OCI-LY3 (cell line): Measurements from ENCODE around the gene SYF2.
A peak's percentile ranks its signal among the peaks of the same experiment; 100 is the strongest.
"Not testable (repeated sequence)": the region's sequence is repeated elsewhere in the genome, so short reads cannot be mapped to it uniquely, and the experiment has no call there.

ENCODE experiments used
- H2AFZ ChIP-seq: fragments of 200-600, 300-600 bp; shearing (Covaris generic); 2 replicates; pipeline ENCODE4 v1.6.0; 2014; ENCODE audit warnings: antibody characterized with exemption, low read depth, low read length
- H3K27ac ChIP-seq: fragments of 200-600, 300-600 bp; sonication (generic); 2 replicates; pipeline ENCODE4 v1.5.1; 2014; ENCODE audit warnings: mild to moderate bottlenecking, low read length, moderate library complexity, mixed read lengths
- H3K27me3 ChIP-seq: fragments of 200-600, 300-600 bp; sonication (generic); 2 replicates; pipeline ENCODE4 v1.6.1; 2014; ENCODE audit warnings: low read depth, low read length, mixed read lengths
- H3K36me3 ChIP-seq: fragments of 200-600, 300-600 bp; sonication (generic); replicated peaks from 2 replicates; pipeline ENCODE3; 2014; ENCODE audit warnings: low read depth, low read length, mixed read lengths
- H3K4me1 ChIP-seq: fragments of 300-600, 200-600 bp; sonication (generic); 2 replicates; pipeline ENCODE4 v1.6.1; 2014; ENCODE audit warnings: low read length, mixed read lengths
- H3K4me2 ChIP-seq: fragments of 200-600, 300-600 bp; sonication (generic); 2 replicates; pipeline ENCODE4 v1.6.1; 2014; ENCODE audit warnings: low read length, mixed read lengths
- H3K4me3 ChIP-seq: fragments of 300-600, 200-600 bp; sonication (generic); 2 replicates; pipeline ENCODE4 v1.5.1; 2014; ENCODE audit warnings: antibody characterized with exemption, mild to moderate bottlenecking, low read length, moderate library complexity
- H3K79me2 ChIP-seq: fragments of 300-600, 200-600 bp; shearing (Covaris generic); 2 replicates; pipeline ENCODE4 v1.6.1; 2014; ENCODE audit warnings: mild to moderate bottlenecking, low read length, mixed read lengths
- H3K9ac ChIP-seq: fragments of 300-600, 200-600 bp; shearing (Covaris generic); 2 replicates; pipeline ENCODE4 v1.6.0; 2014; ENCODE audit warnings: mild to moderate bottlenecking, low read length, moderate library complexity
- H3K9me3 ChIP-seq: fragments of 200-600, 300-600 bp; shearing (Covaris generic); 2 replicates; pipeline ENCODE4 v1.6.1; 2014; ENCODE audit warnings: low read length, mixed read lengths; ENCODE audit not compliant: insufficient read depth
- H4K20me1 ChIP-seq: fragments of 200-600, 300-600 bp; sonication (generic); 2 replicates; pipeline ENCODE4 v1.6.1; 2016; ENCODE audit warnings: low read length, mixed read lengths; ENCODE audit not compliant: insufficient read depth
- EZH2phosphoT487 ChIP-seq: fragments of 200-600 bp; shearing (Covaris generic); IDR thresholded peaks from 2 replicates; pipeline ENCODE4 v1.6.1; 2018; ENCODE audit warnings: antibody characterized with exemption, mixed run types, low read depth
- TF ChIP-seq, protein P1 (sequence below): fragments of 200-600, 300-600 bp; sonication (generic); IDR thresholded peaks from 2 replicates; pipeline ENCODE4 v1.5.1; 2014; ENCODE audit warnings: antibody characterized with exemption, low read length, low read depth

The SYF2 gene

DNA sequence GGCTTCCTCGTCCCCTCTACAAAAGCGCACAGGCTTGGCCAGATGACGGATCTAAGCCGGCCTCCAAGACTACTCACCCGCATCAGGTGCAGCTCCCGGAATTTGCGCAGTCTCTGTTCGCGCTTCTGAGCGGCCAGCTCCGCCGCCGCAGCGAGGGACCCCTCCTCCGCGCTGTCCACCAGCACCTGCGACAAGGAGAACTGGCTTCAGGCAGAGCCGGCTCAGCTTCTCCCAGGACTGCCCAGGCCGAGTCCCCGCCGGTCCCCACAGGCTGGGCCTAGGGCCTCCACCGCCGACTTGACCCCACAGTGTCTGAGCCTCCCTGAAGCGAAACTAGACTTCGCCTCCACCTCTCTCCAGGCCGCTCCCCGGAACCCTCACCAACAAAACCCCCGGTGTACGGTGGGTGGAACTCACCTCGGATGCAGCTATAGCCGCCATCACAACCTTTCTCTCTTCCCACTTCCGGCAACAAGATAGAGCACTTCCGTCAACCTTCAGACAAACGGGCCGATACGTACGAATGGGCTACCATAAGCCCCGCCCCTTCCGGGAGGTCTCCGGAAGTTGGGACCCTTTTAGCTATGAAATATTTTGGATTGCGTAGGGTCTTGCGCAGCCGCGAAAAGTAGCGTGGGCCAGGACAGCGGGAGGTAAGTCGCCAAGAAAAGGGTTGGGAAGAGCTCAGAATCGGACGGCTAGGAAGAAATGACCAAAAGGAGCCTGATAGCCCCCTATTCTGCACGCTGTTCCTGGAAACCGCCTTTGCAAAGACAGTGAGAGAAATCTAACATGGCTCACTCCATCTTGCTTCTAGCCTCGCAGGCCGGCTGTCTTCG lies at the start of gene SYF2:
SYF2 (minus strand) TSS at position 476 of the 839 bp plus-strand sequence; CDS start at position 441, 35 bp downstream.
- Histone ChIP-seq H3K4me1 (peaks cover 12% of the 10 kb centered on the region), H3K9ac (peak within 1 kb of the TSS; percentile 80), H3K4me2 (peak within 1 kb of the TSS; percentile 86), H2AFZ (peak within 1 kb of the TSS; percentile 79; the same call in 1 of the 2 replicates), H4K20me1 (no peaks in the 10 kb centered on the region), H3K27me3 (no peaks in the 10 kb centered on the region), H3K36me3 (peaks cover 1% of the 10 kb centered on the region), H3K79me2 (peaks cover 23% of the 10 kb centered on the region), H3K4me3 (peak within 1 kb of the TSS; percentile 90), H3K27ac (peak within 1 kb of the TSS; percentile 69), H3K9me3 (no peaks in the 10 kb centered on the region)
- TF ChIP-seq EZH2phosphoT487: no peak
- TF ChIP-seq, protein P1, sequence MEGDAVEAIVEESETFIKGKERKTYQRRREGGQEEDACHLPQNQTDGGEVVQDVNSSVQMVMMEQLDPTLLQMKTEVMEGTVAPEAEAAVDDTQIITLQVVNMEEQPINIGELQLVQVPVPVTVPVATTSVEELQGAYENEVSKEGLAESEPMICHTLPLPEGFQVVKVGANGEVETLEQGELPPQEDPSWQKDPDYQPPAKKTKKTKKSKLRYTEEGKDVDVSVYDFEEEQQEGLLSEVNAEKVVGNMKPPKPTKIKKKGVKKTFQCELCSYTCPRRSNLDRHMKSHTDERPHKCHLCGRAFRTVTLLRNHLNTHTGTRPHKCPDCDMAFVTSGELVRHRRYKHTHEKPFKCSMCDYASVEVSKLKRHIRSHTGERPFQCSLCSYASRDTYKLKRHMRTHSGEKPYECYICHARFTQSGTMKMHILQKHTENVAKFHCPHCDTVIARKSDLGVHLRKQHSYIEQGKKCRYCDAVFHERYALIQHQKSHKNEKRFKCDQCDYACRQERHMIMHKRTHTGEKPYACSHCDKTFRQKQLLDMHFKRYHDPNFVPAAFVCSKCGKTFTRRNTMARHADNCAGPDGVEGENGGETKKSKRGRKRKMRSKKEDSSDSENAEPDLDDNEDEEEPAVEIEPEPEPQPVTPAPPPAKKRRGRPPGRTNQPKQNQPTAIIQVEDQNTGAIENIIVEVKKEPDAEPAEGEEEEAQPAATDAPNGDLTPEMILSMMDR: no peak

DNA sequence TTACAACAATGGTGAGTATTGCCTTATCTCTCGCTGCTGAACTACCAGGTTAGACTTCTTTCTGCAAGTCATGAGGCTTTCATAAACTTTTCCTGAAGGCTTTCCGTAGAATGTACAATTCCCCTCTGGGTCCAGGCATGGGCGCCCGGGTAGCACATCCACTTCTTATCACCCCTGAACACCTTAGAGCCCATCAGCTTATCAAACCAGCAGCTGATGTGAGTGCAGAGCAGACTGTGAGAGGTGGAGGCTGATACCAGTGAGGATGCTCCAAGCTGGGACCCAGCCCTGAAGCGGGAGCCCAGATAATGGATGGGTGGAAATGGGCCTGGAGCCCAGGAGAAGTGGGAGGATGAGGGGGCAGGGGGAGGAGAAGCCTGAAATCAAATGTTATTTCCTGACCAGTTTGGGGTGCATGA lies 47.4 kb upstream of the SYF2 start:
- H2AFZ ChIP-seq, H3K36me3 ChIP-seq, H3K27ac ChIP-seq, H3K4me3 ChIP-seq, H3K79me2 ChIP-seq, H3K27me3 ChIP-seq, H3K9ac ChIP-seq, H3K4me2 ChIP-seq, H3K4me1 ChIP-seq, H4K20me1 ChIP-seq, H3K9me3 ChIP-seq: not testable (repeated sequence)

DNA sequence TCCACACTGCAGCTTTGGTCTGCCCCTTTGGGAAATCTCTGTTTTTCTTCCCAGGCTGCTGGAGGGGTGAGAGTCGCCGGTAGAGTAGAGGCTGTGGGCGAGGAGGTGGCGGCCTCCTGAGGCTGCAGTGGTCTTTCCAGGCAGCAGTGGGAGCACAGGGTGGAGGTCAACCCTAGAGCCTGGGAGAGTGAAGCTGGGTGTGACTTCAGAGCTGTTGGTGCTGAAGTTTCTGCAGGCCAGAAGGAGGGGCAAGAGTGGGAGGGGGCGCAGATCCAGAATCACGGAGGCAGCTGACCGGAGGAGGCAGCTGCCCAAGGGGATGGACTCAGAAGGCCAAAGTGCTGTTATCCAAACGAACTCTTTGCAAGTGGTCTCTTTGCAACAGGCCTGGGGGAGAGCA lies 46.5 kb upstream of the SYF2 start:
- H3K36me3 ChIP-seq, H3K4me1 ChIP-seq, H2AFZ ChIP-seq, H3K9me3 ChIP-seq, H3K4me2 ChIP-seq, H3K4me3 ChIP-seq, H3K27ac ChIP-seq, H3K27me3 ChIP-seq, H4K20me1 ChIP-seq, H3K79me2 ChIP-seq, H3K9ac ChIP-seq: not testable (repeated sequence)

DNA sequence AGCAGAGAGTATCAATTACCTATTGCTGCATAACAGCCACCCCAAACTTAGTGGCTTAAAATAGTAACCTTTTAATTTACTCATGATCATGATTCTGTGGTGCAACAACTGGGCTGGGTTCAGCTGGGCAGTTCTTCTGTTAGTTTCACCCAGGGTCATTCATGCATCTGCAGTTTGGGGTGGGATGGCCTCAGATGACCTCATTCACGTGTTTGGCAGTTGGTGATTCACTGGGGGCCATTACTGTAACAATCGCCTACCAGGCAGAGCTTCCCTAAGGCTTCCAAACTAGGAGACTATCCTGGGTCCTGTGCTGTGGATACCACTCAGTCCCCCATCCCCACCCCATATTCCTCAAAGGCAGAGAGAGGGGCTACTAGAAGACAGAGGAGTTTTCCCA lies 46.1 kb upstream of the SYF2 start:
- H3K9me3 ChIP-seq, H3K4me3 ChIP-seq, H4K20me1 ChIP-seq, H3K27me3 ChIP-seq, H3K79me2 ChIP-seq, H3K4me1 ChIP-seq, H3K9ac ChIP-seq, H3K4me2 ChIP-seq, H2AFZ ChIP-seq, H3K27ac ChIP-seq, H3K36me3 ChIP-seq: not testable (repeated sequence)

DNA sequence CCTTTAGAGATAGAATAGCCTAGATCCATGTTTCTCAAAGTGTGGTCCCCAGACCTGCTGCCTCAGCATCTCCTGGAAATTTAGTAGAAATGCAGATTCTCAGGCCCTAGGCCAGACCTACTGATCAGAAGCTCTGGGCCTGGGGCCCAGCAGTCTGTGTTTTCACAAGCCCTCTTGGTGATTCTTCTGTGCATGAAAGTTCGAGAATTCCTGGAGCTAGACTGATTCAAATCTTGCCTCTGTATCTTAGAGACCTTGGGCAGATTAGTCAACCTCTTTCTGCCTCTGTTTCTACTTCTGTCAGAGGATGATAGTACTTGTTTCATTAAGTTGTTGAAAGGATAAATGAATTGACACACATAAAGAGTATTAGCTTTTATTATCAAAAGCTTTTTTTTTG lies 45.0 kb upstream of the SYF2 start:
- H3K36me3 ChIP-seq, H3K4me2 ChIP-seq, H3K27me3 ChIP-seq, H3K4me1 ChIP-seq, H3K9ac ChIP-seq, H4K20me1 ChIP-seq, H3K4me3 ChIP-seq, H3K9me3 ChIP-seq, H2AFZ ChIP-seq, H3K79me2 ChIP-seq, H3K27ac ChIP-seq: not testable (repeated sequence)

DNA sequence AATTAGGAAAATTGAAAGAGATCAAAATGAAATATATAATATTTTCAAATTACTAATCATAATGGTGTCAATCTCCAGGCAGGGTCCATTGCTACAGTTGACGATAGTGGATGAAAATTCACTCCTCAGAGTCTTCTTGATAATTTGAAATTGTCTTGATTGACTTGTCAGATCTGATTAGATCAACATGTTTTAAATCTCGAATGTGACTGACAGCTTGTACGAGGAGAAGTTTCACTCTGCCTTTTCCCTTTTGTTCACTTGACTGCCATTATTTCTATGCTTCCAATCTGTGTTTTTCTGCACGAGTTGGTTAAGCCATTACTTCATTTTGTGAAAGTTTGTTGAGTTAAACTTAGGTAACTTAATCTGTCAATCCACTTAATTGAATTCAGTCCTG lies 43.3 kb upstream of the SYF2 start:
- H3K27ac ChIP-seq, H2AFZ ChIP-seq, H4K20me1 ChIP-seq, H3K79me2 ChIP-seq, H3K4me2 ChIP-seq, H3K27me3 ChIP-seq, H3K9me3 ChIP-seq, H3K4me1 ChIP-seq, H3K36me3 ChIP-seq, H3K9ac ChIP-seq, H3K4me3 ChIP-seq: not testable (repeated sequence)

DNA sequence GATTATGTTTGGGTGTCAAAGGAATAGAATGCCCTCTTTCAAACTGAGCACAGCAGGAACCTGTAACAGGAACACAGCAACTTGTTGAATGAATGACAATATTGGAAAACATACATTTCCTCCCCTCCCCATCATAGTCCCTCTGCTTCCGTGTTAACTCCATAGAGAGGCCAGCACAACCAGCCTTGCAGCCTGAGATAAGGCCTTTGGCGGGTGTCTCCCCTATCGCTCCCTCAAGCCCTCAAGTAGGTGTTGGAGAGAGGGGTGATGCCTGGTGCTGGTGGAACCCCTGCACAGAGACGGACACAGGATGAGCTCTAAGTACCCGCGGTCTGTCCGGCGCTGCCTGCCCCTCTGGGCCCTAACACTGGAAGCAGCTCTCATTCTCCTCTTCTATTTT lies 39.9 kb upstream of the SYF2 start, which contains the start of gene RHD:
RHD (plus strand) TSS at position 272 of the 400 bp plus-strand sequence; CDS start at position 311, 39 bp downstream.
- H3K4me3 ChIP-seq, H3K36me3 ChIP-seq, H3K9ac ChIP-seq, H4K20me1 ChIP-seq, H3K27me3 ChIP-seq, H3K4me1 ChIP-seq, H3K27ac ChIP-seq, H3K4me2 ChIP-seq, H3K9me3 ChIP-seq, H2AFZ ChIP-seq, H3K79me2 ChIP-seq: not testable (repeated sequence)

DNA sequence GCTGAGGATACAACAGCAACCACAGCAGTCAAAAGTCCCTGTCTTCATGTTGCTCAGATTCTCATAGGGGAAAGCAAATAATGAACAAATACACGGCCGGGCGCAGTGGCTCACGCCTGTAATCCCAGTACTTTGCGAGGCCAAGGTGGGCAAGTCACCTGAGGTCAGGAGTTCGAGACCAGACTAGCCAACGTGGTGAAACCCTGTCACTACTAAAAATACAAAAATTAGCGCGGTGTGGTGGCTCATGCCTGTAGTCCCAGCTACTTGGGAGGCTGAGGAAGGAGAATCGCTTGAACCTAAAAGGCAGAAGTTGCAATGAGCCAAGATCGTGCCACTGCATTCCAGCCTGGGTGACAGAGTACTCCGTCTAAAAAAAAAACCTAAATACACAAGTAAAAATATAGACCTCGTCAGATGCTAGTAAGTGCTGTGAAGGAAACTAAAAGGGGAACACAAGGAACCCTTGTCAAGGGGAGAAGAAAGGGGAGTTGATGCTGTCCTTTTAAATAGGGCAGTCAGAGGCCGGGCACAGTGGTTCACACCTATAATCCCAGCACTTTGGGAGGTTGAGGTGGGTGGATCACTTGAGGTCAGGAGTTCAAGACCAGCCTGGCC lies 36.0 kb upstream of the SYF2 start:
- H3K36me3 ChIP-seq, H3K4me1 ChIP-seq, H3K9me3 ChIP-seq, H4K20me1 ChIP-seq, H3K9ac ChIP-seq, H3K4me2 ChIP-seq, H2AFZ ChIP-seq, H3K4me3 ChIP-seq, H3K79me2 ChIP-seq, H3K27ac ChIP-seq, H3K27me3 ChIP-seq: not testable (repeated sequence)
